Ascending aorta (tissue), 2 donors: Measurements from ENCODE around the gene YPEL1. TPM values are rescaled to one million over a fixed set of nuclear protein-coding genes. Genes with fewer than 3 reads are reported as not detected.

Source experiments
- DNase-seq, 2 donors: peaks; one replicate each; pipeline ENCODE4 v3.0.0-alpha.2; 2019; ENCODE audit warnings: low spot score in 2 of 2
- H3K27ac ChIP-seq, 2 donors: fragments of 200-600 bp; sonication (generic); one replicate each; pipeline ENCODE4 v1.5.1; 2016 to 2017; ENCODE audit warnings: mild to moderate bottlenecking in 1 of 2
- H3K27me3 ChIP-seq: fragments of 200-600 bp; sonication (generic); one replicate; pipeline ENCODE4 v1.5.1; 2017
- H3K36me3 ChIP-seq, 2 donors: fragments of 200-600 bp; sonication (generic); one replicate each; pipeline ENCODE4 v1.5.1; 2016
- H3K4me1 ChIP-seq, 2 donors: fragments of 200-600 bp; sonication (generic); one replicate each; pipeline ENCODE4 v1.5.1; 2016 to 2017; ENCODE audit warnings: mild to moderate bottlenecking in 1 of 2
- H3K4me3 ChIP-seq, 2 donors: fragments of 200-600 bp; sonication (generic); one replicate each; pipeline ENCODE4 v1.5.1; 2016 to 2017; ENCODE audit warnings: mild to moderate bottlenecking in 1 of 2
- H3K9me3 ChIP-seq, 2 donors: fragments of 200-600 bp; sonication (generic); one replicate each; pipeline ENCODE4 v1.5.1; 2016
- intact Hi-C: fragments of 100-400 bp; cut with DNase I; formaldehyde crosslinking; loops from one replicate; pipeline ENCODE4 v1.15.1; 2023
- total RNA-seq: library from RNA; depleted of rRNA; stranded (reverse); fragments of >200 nt; gene quantifications from one replicate; pipeline ENCODE4 v1.1.0, GENCODE V29; 2016
- TF ChIP-seq, protein P1 (sequence below), 3 experiments: fragments of 200-600 bp in 2 of 3; fragments of 450-650 bp in 1 of 3; sonication (generic) in 2 of 3; IDR thresholded peaks; one replicate each; pipeline ENCODE4 v1.5.1; 2016 to 2019; ENCODE audit warnings: antibody characterized with exemption in 3 of 3, mild to moderate bottlenecking in 1 of 3, moderate library complexity in 1 of 3

The YPEL1 gene
- total RNA-seq, 1 donor from 2014 or later: 1.1 TPM

GRCh38 chr22:21738081-21738480 lies 2.5 kb upstream of the YPEL1 start:
- TF ChIP-seq, protein P1, sequence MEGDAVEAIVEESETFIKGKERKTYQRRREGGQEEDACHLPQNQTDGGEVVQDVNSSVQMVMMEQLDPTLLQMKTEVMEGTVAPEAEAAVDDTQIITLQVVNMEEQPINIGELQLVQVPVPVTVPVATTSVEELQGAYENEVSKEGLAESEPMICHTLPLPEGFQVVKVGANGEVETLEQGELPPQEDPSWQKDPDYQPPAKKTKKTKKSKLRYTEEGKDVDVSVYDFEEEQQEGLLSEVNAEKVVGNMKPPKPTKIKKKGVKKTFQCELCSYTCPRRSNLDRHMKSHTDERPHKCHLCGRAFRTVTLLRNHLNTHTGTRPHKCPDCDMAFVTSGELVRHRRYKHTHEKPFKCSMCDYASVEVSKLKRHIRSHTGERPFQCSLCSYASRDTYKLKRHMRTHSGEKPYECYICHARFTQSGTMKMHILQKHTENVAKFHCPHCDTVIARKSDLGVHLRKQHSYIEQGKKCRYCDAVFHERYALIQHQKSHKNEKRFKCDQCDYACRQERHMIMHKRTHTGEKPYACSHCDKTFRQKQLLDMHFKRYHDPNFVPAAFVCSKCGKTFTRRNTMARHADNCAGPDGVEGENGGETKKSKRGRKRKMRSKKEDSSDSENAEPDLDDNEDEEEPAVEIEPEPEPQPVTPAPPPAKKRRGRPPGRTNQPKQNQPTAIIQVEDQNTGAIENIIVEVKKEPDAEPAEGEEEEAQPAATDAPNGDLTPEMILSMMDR (IDR thresholded peaks at IDR 0.05): no peak
- DNase-seq: no peak
- no peaks in the 10 kb centered on the region for H3K36me3 ChIP-seq
- intact Hi-C loops: loop anchor here (5.0 kb wide), 2 partner anchors 71 to 129 kb away; partner anchors contain the start of genes MAPK1 and PPIL2
- H3K4me3 ChIP-seq: no peak overlapping the region
- no peaks in the 10 kb centered on the region for H3K27me3 ChIP-seq
- H3K27ac ChIP-seq: no peak overlapping the region
- H3K4me1 ChIP-seq: peaks cover 0 to 7% of the 10 kb centered on the region in 2 donors
- H3K9me3 ChIP-seq: no peaks in the 10 kb centered on the region

DNA sequence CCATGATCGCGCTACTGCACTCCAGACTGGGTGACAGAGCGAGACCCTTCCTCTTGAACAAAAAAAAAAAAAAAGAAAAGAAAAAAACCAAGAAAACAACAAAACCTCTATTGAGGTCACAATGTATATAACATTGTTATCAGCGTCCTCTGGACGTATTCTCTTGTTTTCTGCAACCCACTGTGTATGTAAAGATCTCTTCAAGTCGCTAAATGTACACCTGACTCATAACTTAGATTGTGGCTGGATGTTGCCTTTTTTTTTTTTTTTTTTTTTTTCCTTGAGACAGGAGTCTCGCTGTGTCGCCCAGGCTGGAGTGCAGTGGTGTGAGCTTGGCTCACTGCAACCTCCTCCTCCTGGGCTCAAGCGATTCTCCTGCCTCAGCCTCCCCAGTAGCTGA lies 1.4 kb upstream of the YPEL1 start:
- no peak for DNase-seq
- no peak overlapping the region for H3K27ac ChIP-seq
- no peaks in the 10 kb centered on the region for H3K9me3 ChIP-seq
- H3K4me1 ChIP-seq: peaks cover 0 to 7% of the 10 kb centered on the region in 2 donors
- TF ChIP-seq, protein P1 (IDR thresholded peaks at IDR 0.05): no peak
- no peaks in the 10 kb centered on the region for H3K36me3 ChIP-seq
- intact Hi-C loops: loop anchor here (5.0 kb wide), 2 partner anchors 70 to 130 kb away; partner anchors contain the start of genes MAPK1 and PPIL2
- no peaks in the 10 kb centered on the region for H3K27me3 ChIP-seq
- no peak overlapping the region for H3K4me3 ChIP-seq

GRCh38 chr22:21736084-21736642 lies 569 bp upstream of the YPEL1 start:
- Histone ChIP-seq H3K27me3 (no peaks in the 10 kb centered on the region), H3K27ac (peak overlapping the region in 1 of 2 donors; percentile 37), H3K9me3 (no peaks in the 10 kb centered on the region), H3K4me3 (peak overlapping the region; percentile 58 to 78), H3K36me3 (no peaks in the 10 kb centered on the region), H3K4me1 (peaks cover 0 to 7% of the 10 kb centered on the region in 2 donors)
- TF ChIP-seq, protein P1 (IDR thresholded peaks at IDR 0.05): peak in 1 of 3 experiments; percentile 6
- intact Hi-C loops: loop anchor here (5.0 kb wide), 2 partner anchors 69 to 131 kb away; partner anchors contain the start of genes MAPK1 and PPIL2
- no peak for DNase-seq

- Histone ChIP-seq H3K27me3 (no peaks in the 10 kb centered on the region), H3K9me3 (no peaks in the 10 kb centered on the region), H3K4me1 (peaks cover 0 to 7% of the 10 kb centered on the region in 2 donors), H3K27ac (peak overlapping the region; percentile 58 to 72), H3K36me3 (no peaks in the 10 kb centered on the region), H3K4me3 (peak overlapping the region; percentile 69 to 78)
- TF ChIP-seq, protein P1 (IDR thresholded peaks at IDR 0.05): no peak
- intact Hi-C loops: loop anchor here (1.0 to 5.0 kb wide), 4 partner anchors 21 to 204 kb away; partner anchors contain the start of genes MAPK1 and PPIL2
- DNase-seq: no peak
These were observed 924 bp downstream of the YPEL1 start for GRCh38 chr22:21734540-21735199.

DNA sequence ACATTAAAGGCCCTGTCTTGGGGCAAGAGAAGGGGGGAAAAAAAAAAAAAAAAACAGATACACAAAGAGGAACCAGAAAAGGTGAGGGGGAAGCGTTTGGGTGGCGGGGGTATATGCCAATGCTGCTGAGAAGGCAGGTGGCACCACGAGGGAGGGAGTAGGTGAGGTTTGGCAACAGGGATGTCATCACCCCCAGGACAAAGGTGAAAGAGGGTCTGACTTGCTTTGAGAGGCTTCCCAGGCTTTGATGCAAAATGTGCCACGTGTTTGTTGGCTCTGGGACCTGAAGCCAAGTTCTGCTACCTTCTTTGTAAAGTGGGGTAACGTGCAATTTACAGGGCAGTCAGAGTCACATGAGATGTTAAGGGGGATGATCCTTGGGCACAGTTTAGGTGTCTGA lies 4.1 kb downstream of the YPEL1 start:
- intact Hi-C loops: no loop called here
- TF ChIP-seq, protein P1 (IDR thresholded peaks at IDR 0.05): no peak

More for the DNA sequence above, 4.1 kb downstream of the YPEL1 start:
- Histone ChIP-seq H3K36me3 (no peaks in the 10 kb centered on the region), H3K4me3 (no peak overlapping the region), H3K27me3 (no peaks in the 10 kb centered on the region), H3K4me1 (peaks cover 0 to 7% of the 10 kb centered on the region in 2 donors), H3K27ac (no peak overlapping the region), H3K9me3 (no peaks in the 10 kb centered on the region)
- no peak for DNase-seq
